MCF 10A (cell line): ENCODE measurements around the gene RNF6. TPM values are rescaled to one million over a fixed set of nuclear protein-coding genes. Genes with fewer than 3 reads are reported as not detected.

Experiments
- BruUV-seq: library from RNA; stranded (reverse); fragments of 400-500 nt; replicated peaks from 2 replicates; lab custom pipeline; 2021; lab: Mats Ljungman, UMichigan
- CTCF ChIA-PET: fragments of 300-600 bp; sonication (Branson Sonifier 250); formaldehyde crosslinking; extraction: SDS; loops from one replicate; lab custom pipeline; 2021; ENCODE audit warnings: antibody characterized with exemption, inconsistent platforms; lab: Yijun Ruan, JAX
- POLR2A ChIA-PET: fragments of 300-600, 350-650 bp; sonication (Branson Sonifier 250); formaldehyde crosslinking; extraction: SDS; loops from one replicate; lab custom pipeline; 2020; ENCODE audit warnings: antibody characterized with exemption, inconsistent platforms; lab: Yijun Ruan, JAX
- DNase-seq: peaks from one replicate; pipeline ENCODE4 v3.0.0-alpha.2; 2018; ENCODE audit not compliant: unreplicated experiment
- H3K27ac Mint-ChIP-seq: one replicate; pipeline ENCODE4 v1.8.0; 2022; ENCODE audit warnings: mild to moderate bottlenecking, low read depth, mixed read lengths; ENCODE audit not compliant: unreplicated experiment
- H3K27me3 Mint-ChIP-seq: one replicate; pipeline ENCODE4 v1.8.0; 2022; ENCODE audit warnings: mixed read lengths; ENCODE audit not compliant: insufficient read depth, unreplicated experiment
- H3K36me3 Mint-ChIP-seq: one replicate; pipeline ENCODE4 v1.8.0; 2022; ENCODE audit warnings: mild to moderate bottlenecking, moderate library complexity, mixed read lengths; ENCODE audit not compliant: insufficient read depth, unreplicated experiment
- H3K4me1 Mint-ChIP-seq: one replicate; pipeline ENCODE4 v1.8.0; 2022; ENCODE audit warnings: mixed read lengths; ENCODE audit not compliant: insufficient read depth, unreplicated experiment
- H3K4me3 Mint-ChIP-seq: one replicate; pipeline ENCODE4 v1.8.0; 2022; ENCODE audit warnings: mild to moderate bottlenecking, moderate library complexity, mixed read lengths; ENCODE audit not compliant: unreplicated experiment
- H3K9me3 Mint-ChIP-seq: one replicate; pipeline ENCODE4 v1.8.0; 2022; ENCODE audit warnings: mixed read lengths; ENCODE audit not compliant: unreplicated experiment
- CTCF ChIP-seq: fragments of 200-600 bp; IDR thresholded peaks from one replicate; pipeline ENCODE4 v1.8.0; 2022; ENCODE audit warnings: antibody characterized with exemption, mild to moderate bottlenecking; ENCODE audit not compliant: unreplicated experiment
- intact Hi-C: fragments of 100-400 bp; cut with micrococcal nuclease; formaldehyde crosslinking; loops from 2 replicates; pipeline ENCODE4 v1.14.1; 2022
- total RNA-seq: library from RNA; stranded (reverse); gene quantifications from 2 replicates; pipeline ENCODE4 v1.2.3, GENCODE V29; 2022

RNF6 gene
- total RNA-seq, 1 experiment from 2014 or later: 81.9 TPM

GRCh38 chr13:26208287-26208686 lies 13.8 kb downstream of the RNF6 start:
- POLR2A ChIA-PET: no interaction called here
- intact Hi-C loops: no loop called here
- TF ChIP-seq CTCF: no peak
- Mint-ChIP-seq H3K36me3 (peaks cover 18% of the 10 kb centered on the region), H3K4me1 (no peaks in the 10 kb centered on the region), H3K27me3 (no peaks in the 10 kb centered on the region), H3K4me3 (no peak overlapping the region), H3K27ac (no peak overlapping the region), H3K9me3 (no peaks in the 10 kb centered on the region)
- CTCF ChIA-PET: no interaction called here
- no TSS peak for BruUV-seq
- DNase-seq: no peak

GRCh38 chr13:26202365-26202972 lies 19.6 kb downstream of the RNF6 start:
- ChIA-PET CTCF (no interaction called here), POLR2A (interaction anchor here (0.9 to 1.5 kb wide), 3 partner anchors 12 to 20 kb away, joined by 3 to 4 read pairs (median 4); partner anchors contain the start of gene RNF6)
- Mint-ChIP-seq H3K27ac (no peak overlapping the region), H3K36me3 (peaks cover 7% of the 10 kb centered on the region), H3K4me3 (no peak overlapping the region), H3K9me3 (no peaks in the 10 kb centered on the region), H3K4me1 (no peaks in the 10 kb centered on the region), H3K27me3 (no peaks in the 10 kb centered on the region)
- TF ChIP-seq CTCF: no peak
- intact Hi-C loops: no loop called here
- BruUV-seq: no TSS peak
- no peak for DNase-seq

- CTCF ChIA-PET: no interaction called here
- Mint-ChIP-seq H3K4me1 (no peaks in the 10 kb centered on the region), H3K36me3 (peaks cover 7% of the 10 kb centered on the region), H3K27me3 (no peaks in the 10 kb centered on the region), H3K27ac (no peak overlapping the region), H3K4me3 (no peak overlapping the region), H3K9me3 (peaks cover 2% of the 10 kb centered on the region)
- intact Hi-C loops: no loop called here
- no peak for DNase-seq
- no TSS peak for BruUV-seq
- no peak for TF ChIP-seq CTCF
- POLR2A ChIA-PET: no interaction called here
Measured at GRCh38 chr13:26200811-26201210, 21.3 kb downstream of the RNF6 start.

- no peaks in the 10 kb centered on the region for H3K4me1 Mint-ChIP-seq
- POLR2A ChIA-PET: no interaction called here
Measured at GRCh38 chr13:26198116-26198515, 24.0 kb downstream of the RNF6 start.

More at GRCh38 chr13:26198116-26198515, 24.0 kb downstream of the RNF6 start:
- Mint-ChIP-seq H3K27ac (no peak overlapping the region), H3K9me3 (peaks cover 14% of the 10 kb centered on the region), H3K27me3 (no peaks in the 10 kb centered on the region), H3K4me3 (no peak overlapping the region), H3K36me3 (no peaks in the 10 kb centered on the region)
- TF ChIP-seq CTCF: no peak
- intact Hi-C loops: no loop called here
- no peak for DNase-seq
- CTCF ChIA-PET: no interaction called here
- no TSS peak for BruUV-seq
